ENCODE data around the gene SPACDR.
"Not testable (repeated sequence)": the region's sequence is repeated elsewhere in the genome, so short reads cannot be mapped to it uniquely, and the experiment has no call there.

DNA sequence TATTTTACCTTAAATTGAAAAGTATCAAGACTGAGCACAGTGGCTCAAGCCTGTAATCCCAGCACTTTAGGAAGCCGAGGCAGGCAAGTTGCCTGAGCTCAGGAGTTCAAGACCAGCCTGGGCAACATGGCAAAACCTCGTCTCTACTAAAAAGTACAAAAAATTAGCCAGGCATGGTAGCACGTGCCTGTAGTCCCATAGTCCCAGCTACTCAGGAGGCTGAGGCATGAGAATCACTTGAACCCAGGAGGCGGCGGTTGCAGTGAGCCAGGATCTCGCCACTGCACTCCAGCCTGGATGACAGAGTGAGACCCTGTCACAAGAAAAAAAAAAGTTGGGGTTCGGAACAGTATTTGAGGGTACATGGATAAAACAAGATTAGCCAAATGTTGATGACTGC lies 24.8 kb downstream of the SPACDR start:
- TF ChIP-seq, protein P1, sequence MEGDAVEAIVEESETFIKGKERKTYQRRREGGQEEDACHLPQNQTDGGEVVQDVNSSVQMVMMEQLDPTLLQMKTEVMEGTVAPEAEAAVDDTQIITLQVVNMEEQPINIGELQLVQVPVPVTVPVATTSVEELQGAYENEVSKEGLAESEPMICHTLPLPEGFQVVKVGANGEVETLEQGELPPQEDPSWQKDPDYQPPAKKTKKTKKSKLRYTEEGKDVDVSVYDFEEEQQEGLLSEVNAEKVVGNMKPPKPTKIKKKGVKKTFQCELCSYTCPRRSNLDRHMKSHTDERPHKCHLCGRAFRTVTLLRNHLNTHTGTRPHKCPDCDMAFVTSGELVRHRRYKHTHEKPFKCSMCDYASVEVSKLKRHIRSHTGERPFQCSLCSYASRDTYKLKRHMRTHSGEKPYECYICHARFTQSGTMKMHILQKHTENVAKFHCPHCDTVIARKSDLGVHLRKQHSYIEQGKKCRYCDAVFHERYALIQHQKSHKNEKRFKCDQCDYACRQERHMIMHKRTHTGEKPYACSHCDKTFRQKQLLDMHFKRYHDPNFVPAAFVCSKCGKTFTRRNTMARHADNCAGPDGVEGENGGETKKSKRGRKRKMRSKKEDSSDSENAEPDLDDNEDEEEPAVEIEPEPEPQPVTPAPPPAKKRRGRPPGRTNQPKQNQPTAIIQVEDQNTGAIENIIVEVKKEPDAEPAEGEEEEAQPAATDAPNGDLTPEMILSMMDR (IDR thresholded peaks at IDR 0.05; ENCODE audit: insufficient read depth, low read length), result not testable (repeated sequence)
- TF ChIP-seq POLR2AphosphoS5 (IDR thresholded peaks at IDR 0.05; ENCODE audit: low read depth); SPI1 (IDR thresholded peaks at IDR 0.05; ENCODE audit: borderline replicate concordance, low read depth); GABPA (IDR thresholded peaks at IDR 0.05; ENCODE audit: low read depth): not testable (repeated sequence)
- TF ChIP-seq, protein P2, sequence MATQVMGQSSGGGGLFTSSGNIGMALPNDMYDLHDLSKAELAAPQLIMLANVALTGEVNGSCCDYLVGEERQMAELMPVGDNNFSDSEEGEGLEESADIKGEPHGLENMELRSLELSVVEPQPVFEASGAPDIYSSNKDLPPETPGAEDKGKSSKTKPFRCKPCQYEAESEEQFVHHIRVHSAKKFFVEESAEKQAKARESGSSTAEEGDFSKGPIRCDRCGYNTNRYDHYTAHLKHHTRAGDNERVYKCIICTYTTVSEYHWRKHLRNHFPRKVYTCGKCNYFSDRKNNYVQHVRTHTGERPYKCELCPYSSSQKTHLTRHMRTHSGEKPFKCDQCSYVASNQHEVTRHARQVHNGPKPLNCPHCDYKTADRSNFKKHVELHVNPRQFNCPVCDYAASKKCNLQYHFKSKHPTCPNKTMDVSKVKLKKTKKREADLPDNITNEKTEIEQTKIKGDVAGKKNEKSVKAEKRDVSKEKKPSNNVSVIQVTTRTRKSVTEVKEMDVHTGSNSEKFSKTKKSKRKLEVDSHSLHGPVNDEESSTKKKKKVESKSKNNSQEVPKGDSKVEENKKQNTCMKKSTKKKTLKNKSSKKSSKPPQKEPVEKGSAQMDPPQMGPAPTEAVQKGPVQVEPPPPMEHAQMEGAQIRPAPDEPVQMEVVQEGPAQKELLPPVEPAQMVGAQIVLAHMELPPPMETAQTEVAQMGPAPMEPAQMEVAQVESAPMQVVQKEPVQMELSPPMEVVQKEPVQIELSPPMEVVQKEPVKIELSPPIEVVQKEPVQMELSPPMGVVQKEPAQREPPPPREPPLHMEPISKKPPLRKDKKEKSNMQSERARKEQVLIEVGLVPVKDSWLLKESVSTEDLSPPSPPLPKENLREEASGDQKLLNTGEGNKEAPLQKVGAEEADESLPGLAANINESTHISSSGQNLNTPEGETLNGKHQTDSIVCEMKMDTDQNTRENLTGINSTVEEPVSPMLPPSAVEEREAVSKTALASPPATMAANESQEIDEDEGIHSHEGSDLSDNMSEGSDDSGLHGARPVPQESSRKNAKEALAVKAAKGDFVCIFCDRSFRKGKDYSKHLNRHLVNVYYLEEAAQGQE (IDR thresholded peaks at IDR 0.05; ENCODE audit: insufficient replicate concordance, low read depth), result not testable (repeated sequence)
